Muscle layer of colon (tissue), 2 donors: Measurements from ENCODE around the gene LCMT1.

ENCODE experiments used
- H3K27ac ChIP-seq: one replicate; pipeline ENCODE4 v1.7.0; 2013; ENCODE audit warnings: low read depth, mild to moderate bottlenecking, low read length, moderate library complexity
- H3K27me3 ChIP-seq, 2 donors: one replicate each; pipeline ENCODE4 v1.7.0; 2013; ENCODE audit warnings: low read length in 2 of 2, mild to moderate bottlenecking in 2 of 2; ENCODE audit not compliant: insufficient read depth in 2 of 2, control insufficient read depth in 1 of 2
- H3K36me3 ChIP-seq: one replicate; pipeline ENCODE4 v1.7.0; 2013; ENCODE audit warnings: mild to moderate bottlenecking, low read length; ENCODE audit not compliant: insufficient read depth
- H3K4me1 ChIP-seq: one replicate; pipeline ENCODE4 v1.7.0; 2013; ENCODE audit warnings: mild to moderate bottlenecking, low read length; ENCODE audit not compliant: insufficient read depth
- H3K4me3 ChIP-seq, 2 donors: one replicate each; pipeline ENCODE4 v1.7.0; 2013; ENCODE audit warnings: low read length in 2 of 2, low read depth in 1 of 2, mild to moderate bottlenecking in 1 of 2, moderate library complexity in 1 of 2
- H3K9ac ChIP-seq: one replicate; pipeline ENCODE4 v1.7.0; 2013; ENCODE audit warnings: low read length
- H3K9me3 ChIP-seq: one replicate; pipeline ENCODE4 v1.7.0; 2013; ENCODE audit warnings: mild to moderate bottlenecking, low read length
- donor health status: abdominal sarcoma.
- donor health status: Adenocarcinoma of cecum.

LCMT1 gene

GRCh38 chr16:25080420-25081131 is 31.0 kb upstream of the LCMT1 start:
- Histone ChIP-seq H3K27me3 (no peaks in the 10 kb centered on the region), H3K27ac (no peak overlapping the region), H3K36me3 (no peaks in the 10 kb centered on the region), H3K9me3 (no peaks in the 10 kb centered on the region), H3K9ac (no peak overlapping the region), H3K4me3 (no peak overlapping the region), H3K4me1 (no peaks in the 10 kb centered on the region)

- Histone ChIP-seq H3K27me3 (no peaks in the 10 kb centered on the region), H3K27ac (no peak overlapping the region), H3K4me1 (no peaks in the 10 kb centered on the region), H3K36me3 (no peaks in the 10 kb centered on the region), H3K4me3 (no peak overlapping the region), H3K9ac (no peak overlapping the region), H3K9me3 (no peaks in the 10 kb centered on the region)
Observed at GRCh38 chr16:25081702-25082101, 29.8 kb upstream of the LCMT1 start.

GRCh38 chr16:25083065-25083464 is 28.5 kb upstream of the LCMT1 start:
- H3K36me3 ChIP-seq: no peaks in the 10 kb centered on the region
- H3K27ac ChIP-seq: no peak overlapping the region
- no peaks in the 10 kb centered on the region for H3K27me3 ChIP-seq
- no peaks in the 10 kb centered on the region for H3K9me3 ChIP-seq
- H3K4me1 ChIP-seq: no peaks in the 10 kb centered on the region
- H3K4me3 ChIP-seq: no peak overlapping the region
- no peak overlapping the region for H3K9ac ChIP-seq

GRCh38 chr16:25083701-25084100 is 27.8 kb upstream of the LCMT1 start:
- no peak overlapping the region for H3K27ac ChIP-seq
- no peaks in the 10 kb centered on the region for H3K4me1 ChIP-seq
- no peak overlapping the region for H3K9ac ChIP-seq
- no peak overlapping the region for H3K4me3 ChIP-seq
- no peaks in the 10 kb centered on the region for H3K36me3 ChIP-seq
- H3K27me3 ChIP-seq: no peaks in the 10 kb centered on the region
- H3K9me3 ChIP-seq: no peaks in the 10 kb centered on the region

- no peak overlapping the region for H3K4me3 ChIP-seq
- H3K27ac ChIP-seq: no peak overlapping the region
- no peaks in the 10 kb centered on the region for H3K4me1 ChIP-seq
- no peaks in the 10 kb centered on the region for H3K9me3 ChIP-seq
- no peak overlapping the region for H3K9ac ChIP-seq
- no peaks in the 10 kb centered on the region for H3K36me3 ChIP-seq
- H3K27me3 ChIP-seq: no peaks in the 10 kb centered on the region
Observed at GRCh38 chr16:25084797-25085196, 26.7 kb upstream of the LCMT1 start.

GRCh38 chr16:25087761-25088160 is 23.8 kb upstream of the LCMT1 start:
- no peak overlapping the region for H3K9ac ChIP-seq
- H3K4me3 ChIP-seq: no peak overlapping the region
- no peaks in the 10 kb centered on the region for H3K36me3 ChIP-seq
- H3K27me3 ChIP-seq: no peaks in the 10 kb centered on the region
- H3K4me1 ChIP-seq: no peaks in the 10 kb centered on the region
- no peaks in the 10 kb centered on the region for H3K9me3 ChIP-seq
- H3K27ac ChIP-seq: no peak overlapping the region

GRCh38 chr16:25089351-25089750 is 22.2 kb upstream of the LCMT1 start:
- no peaks in the 10 kb centered on the region for H3K9me3 ChIP-seq
- H3K27ac ChIP-seq: no peak overlapping the region
- no peak overlapping the region for H3K4me3 ChIP-seq
- H3K4me1 ChIP-seq: no peaks in the 10 kb centered on the region
- H3K27me3 ChIP-seq: no peaks in the 10 kb centered on the region
- no peaks in the 10 kb centered on the region for H3K36me3 ChIP-seq
- no peak overlapping the region for H3K9ac ChIP-seq

- H3K27ac ChIP-seq: no peak overlapping the region
- H3K4me1 ChIP-seq: no peaks in the 10 kb centered on the region
Observed at GRCh38 chr16:25092441-25092840, 19.1 kb upstream of the LCMT1 start.

GRCh38 chr16:25093208-25094061 is 18.1 kb upstream of the LCMT1 start:
- no peak overlapping the region for H3K4me3 ChIP-seq
- H3K27me3 ChIP-seq: no peaks in the 10 kb centered on the region
- H3K9me3 ChIP-seq: no peaks in the 10 kb centered on the region
- no peaks in the 10 kb centered on the region for H3K36me3 ChIP-seq
- no peaks in the 10 kb centered on the region for H3K4me1 ChIP-seq
- no peak overlapping the region for H3K9ac ChIP-seq
- H3K27ac ChIP-seq: no peak overlapping the region

More at GRCh38 chr16:25092441-25092840, 19.1 kb upstream of the LCMT1 start:
- Histone ChIP-seq H3K9ac (no peak overlapping the region), H3K27me3 (no peaks in the 10 kb centered on the region), H3K9me3 (no peaks in the 10 kb centered on the region), H3K4me3 (no peak overlapping the region), H3K36me3 (no peaks in the 10 kb centered on the region)

- Histone ChIP-seq H3K27me3 (no peaks in the 10 kb centered on the region), H3K4me3 (no peak overlapping the region), H3K9ac (no peak overlapping the region), H3K9me3 (no peaks in the 10 kb centered on the region), H3K36me3 (no peaks in the 10 kb centered on the region), H3K27ac (no peak overlapping the region), H3K4me1 (no peaks in the 10 kb centered on the region)
Observed at GRCh38 chr16:25094596-25094995, 16.9 kb upstream of the LCMT1 start.

GRCh38 chr16:25095636-25096035 is 15.9 kb upstream of the LCMT1 start:
- Histone ChIP-seq H3K27ac (no peak overlapping the region), H3K9ac (no peak overlapping the region), H3K4me1 (no peaks in the 10 kb centered on the region), H3K9me3 (no peaks in the 10 kb centered on the region), H3K27me3 (no peaks in the 10 kb centered on the region), H3K4me3 (no peak overlapping the region), H3K36me3 (no peaks in the 10 kb centered on the region)
